ENCODE measurements around the gene TACO1.

TACO1 gene

GRCh38 chr17:63647936-63648335, 47.2 kb downstream of the TACO1 start:
- no peak overlapping the region for H3K27ac ChIP-seq
- TF ChIP-seq ZFX (IDR thresholded peaks at IDR 0.05; ENCODE audit: borderline replicate concordance) (no peak), CTCF (IDR thresholded peaks at IDR 0.05) (no peak)

- TF ChIP-seq CTCF (IDR thresholded peaks at IDR 0.05) (no peak), ZFX (IDR thresholded peaks at IDR 0.05; ENCODE audit: borderline replicate concordance) (no peak)
- no peak overlapping the region for H3K27ac ChIP-seq
These were observed 49.1 kb downstream of the TACO1 start for GRCh38 chr17:63649813-63650212.

GRCh38 chr17:63652106-63652505, 51.4 kb downstream of the TACO1 start:
- TF ChIP-seq ZFX (IDR thresholded peaks at IDR 0.05; ENCODE audit: borderline replicate concordance) (no peak), CTCF (IDR thresholded peaks at IDR 0.05) (no peak)
- H3K27ac ChIP-seq = no peak overlapping the region

- H3K27ac ChIP-seq = no peak overlapping the region
- TF ChIP-seq ZFX (IDR thresholded peaks at IDR 0.05; ENCODE audit: borderline replicate concordance) (no peak), CTCF (IDR thresholded peaks at IDR 0.05) (no peak)
These were observed 52.4 kb downstream of the TACO1 start for GRCh38 chr17:63653050-63653449.

GRCh38 chr17:63657786-63658185, 57.1 kb downstream of the TACO1 start:
- TF ChIP-seq ZFX (IDR thresholded peaks at IDR 0.05; ENCODE audit: borderline replicate concordance) (no peak), CTCF (IDR thresholded peaks at IDR 0.05) (no peak)
- no peak overlapping the region for H3K27ac ChIP-seq

Measured in 22Rv1 (cell line).